Dendritic cell treated with granulocyte-macrophage colony-stimulating factor and Interleukin-4, amounts not matched to agents 40 ng/mL and 50 ng/mL, for 4 days (primary cell): ENCODE measurements around the gene RASA3.

Experiments
- H3K27ac Mint-ChIP-seq: one replicate; pipeline ENCODE4 v1.8.0; 2022; ENCODE audit warnings: mild to moderate bottlenecking, mixed read lengths
- H3K27me3 Mint-ChIP-seq: one replicate; pipeline ENCODE4 v1.8.0; 2022; ENCODE audit warnings: mild to moderate bottlenecking, mixed read lengths
- H3K36me3 Mint-ChIP-seq: one replicate; pipeline ENCODE4 v1.8.0; 2022; ENCODE audit warnings: low read depth, mixed read lengths
- H3K4me1 Mint-ChIP-seq: one replicate; pipeline ENCODE4 v1.8.0; 2022; ENCODE audit warnings: low read depth, mixed read lengths
- H3K4me3 Mint-ChIP-seq: one replicate; pipeline ENCODE4 v1.8.0; 2022; ENCODE audit warnings: mild to moderate bottlenecking, moderate library complexity, mixed read lengths
- H3K9me3 Mint-ChIP-seq: one replicate; pipeline ENCODE4 v1.8.0; 2022; ENCODE audit warnings: mixed read lengths
- intact Hi-C: fragments of 100-400 bp; cut with micrococcal nuclease; formaldehyde crosslinking; loops from one replicate; pipeline ENCODE4 v1.15.0; 2022

Gene RASA3

GRCh38 chr13:113950451-113951245, 181.8 kb downstream of the RASA3 start:
- intact Hi-C loops: loop anchor here (1.0 kb wide), 1 partner anchor 276 kb away; no protein-coding TSS in a partner anchor
- Mint-ChIP-seq H3K4me3 (no peak overlapping the region), H3K27me3 (peaks cover 29% of the 10 kb centered on the region), H3K9me3 (peaks cover 13% of the 10 kb centered on the region), H3K27ac (no peak overlapping the region), H3K36me3 (peaks cover 13% of the 10 kb centered on the region), H3K4me1 (peaks cover 37% of the 10 kb centered on the region)

- Mint-ChIP-seq H3K4me3 (no peak overlapping the region), H3K4me1 (peaks cover 37% of the 10 kb centered on the region), H3K27ac (no peak overlapping the region), H3K9me3 (peaks cover 2% of the 10 kb centered on the region), H3K36me3 (peaks cover 2% of the 10 kb centered on the region), H3K27me3 (peaks cover 29% of the 10 kb centered on the region)
- intact Hi-C loops: no loop called here
Observed at GRCh38 chr13:113949546-113949945, 182.9 kb downstream of the RASA3 start.

GRCh38 chr13:113948034-113948742, 184.2 kb downstream of the RASA3 start:
- H3K27ac Mint-ChIP-seq: no peak overlapping the region
- no peaks in the 10 kb centered on the region for H3K36me3 Mint-ChIP-seq
- intact Hi-C loops: no loop called here
- no peak overlapping the region for H3K4me3 Mint-ChIP-seq
- no peaks in the 10 kb centered on the region for H3K9me3 Mint-ChIP-seq
- H3K4me1 Mint-ChIP-seq: peaks cover 37% of the 10 kb centered on the region
- peaks cover 34% of the 10 kb centered on the region for H3K27me3 Mint-ChIP-seq

- Mint-ChIP-seq H3K4me1 (peaks cover 37% of the 10 kb centered on the region), H3K27ac (peak overlapping the region; percentile 42)
- intact Hi-C loops: loop anchor here (2.0 kb wide), 1 partner anchor 131 kb away; no protein-coding TSS in a partner anchor
Observed at GRCh38 chr13:113947311-113948033, 185.0 kb downstream of the RASA3 start.

GRCh38 chr13:113946409-113947181, 185.8 kb downstream of the RASA3 start:
- Mint-ChIP-seq H3K27ac (peak overlapping the region; percentile 42), H3K36me3 (no peaks in the 10 kb centered on the region), H3K27me3 (peaks cover 41% of the 10 kb centered on the region), H3K4me1 (peaks cover 34% of the 10 kb centered on the region), H3K4me3 (no peak overlapping the region), H3K9me3 (no peaks in the 10 kb centered on the region)
- intact Hi-C loops: loop anchor here (2.0 kb wide), 1 partner anchor 130 kb away; no protein-coding TSS in a partner anchor

More at GRCh38 chr13:113947311-113948033, 185.0 kb downstream of the RASA3 start:
- Mint-ChIP-seq H3K36me3 (no peaks in the 10 kb centered on the region), H3K9me3 (no peaks in the 10 kb centered on the region), H3K4me3 (no peak overlapping the region), H3K27me3 (peaks cover 38% of the 10 kb centered on the region)

GRCh38 chr13:113945857-113946408, 186.5 kb downstream of the RASA3 start:
- Mint-ChIP-seq H3K27ac (peak overlapping the region; percentile 42), H3K36me3 (no peaks in the 10 kb centered on the region), H3K27me3 (peaks cover 41% of the 10 kb centered on the region)

GRCh38 chr13:113943821-113944565, 188.4 kb downstream of the RASA3 start:
- no peak overlapping the region for H3K4me3 Mint-ChIP-seq
- no peaks in the 10 kb centered on the region for H3K36me3 Mint-ChIP-seq
- H3K4me1 Mint-ChIP-seq: peaks cover 19% of the 10 kb centered on the region
- H3K27ac Mint-ChIP-seq: no peak overlapping the region
- H3K27me3 Mint-ChIP-seq: peaks cover 41% of the 10 kb centered on the region
- intact Hi-C loops: no loop called here
- no peaks in the 10 kb centered on the region for H3K9me3 Mint-ChIP-seq

More at GRCh38 chr13:113945857-113946408, 186.5 kb downstream of the RASA3 start:
- Mint-ChIP-seq H3K9me3 (no peaks in the 10 kb centered on the region), H3K4me1 (peaks cover 28% of the 10 kb centered on the region), H3K4me3 (no peak overlapping the region)
- intact Hi-C loops: loop anchor here (2.0 kb wide), 1 partner anchor 129 kb away; no protein-coding TSS in a partner anchor

GRCh38 chr13:113942591-113943103, 189.8 kb downstream of the RASA3 start:
- peaks cover 50% of the 10 kb centered on the region for H3K27me3 Mint-ChIP-seq
- H3K4me3 Mint-ChIP-seq: no peak overlapping the region
- intact Hi-C loops: no loop called here

GRCh38 chr13:113941571-113942191, 190.7 kb downstream of the RASA3 start:
- no peaks in the 10 kb centered on the region for H3K9me3 Mint-ChIP-seq
- H3K27me3 Mint-ChIP-seq: peaks cover 52% of the 10 kb centered on the region
- no peak overlapping the region for H3K27ac Mint-ChIP-seq
- intact Hi-C loops: no loop called here
- H3K36me3 Mint-ChIP-seq: no peaks in the 10 kb centered on the region
- H3K4me3 Mint-ChIP-seq: no peak overlapping the region
- no peaks in the 10 kb centered on the region for H3K4me1 Mint-ChIP-seq

More at GRCh38 chr13:113942591-113943103, 189.8 kb downstream of the RASA3 start:
- no peaks in the 10 kb centered on the region for H3K9me3 Mint-ChIP-seq
- H3K27ac Mint-ChIP-seq: no peak overlapping the region
- H3K4me1 Mint-ChIP-seq: peaks cover 8% of the 10 kb centered on the region
- no peaks in the 10 kb centered on the region for H3K36me3 Mint-ChIP-seq

GRCh38 chr13:113939944-113940297, 192.5 kb downstream of the RASA3 start:
- Mint-ChIP-seq H3K4me1 (no peaks in the 10 kb centered on the region), H3K27ac (no peak overlapping the region), H3K4me3 (no peak overlapping the region), H3K27me3 (peaks cover 54% of the 10 kb centered on the region), H3K36me3 (no peaks in the 10 kb centered on the region), H3K9me3 (no peaks in the 10 kb centered on the region)
- intact Hi-C loops: loop anchor here (10.0 kb wide), 1 partner anchor 75 kb away; the partner anchor contains the start of gene GAS6

- no peak overlapping the region for H3K4me3 Mint-ChIP-seq
- H3K27me3 Mint-ChIP-seq: peaks cover 57% of the 10 kb centered on the region
- intact Hi-C loops: loop anchor here (10.0 kb wide), 1 partner anchor 75 kb away; the partner anchor contains the start of gene GAS6
- no peaks in the 10 kb centered on the region for H3K9me3 Mint-ChIP-seq
- H3K27ac Mint-ChIP-seq: no peak overlapping the region
- no peaks in the 10 kb centered on the region for H3K36me3 Mint-ChIP-seq
- H3K4me1 Mint-ChIP-seq: no peaks in the 10 kb centered on the region
Observed at GRCh38 chr13:113939129-113939943, 193.1 kb downstream of the RASA3 start.
